ENCODE measurements around the gene NOP9. TPM values are rescaled to one million over a fixed set of nuclear protein-coding genes. Genes with fewer than 3 reads are reported as not detected.

Gene NOP9
- 10.9 and 11.0 TPM in 2 replicates for total RNA-seq

GRCh38 chr14:24299255-24300191, at the start of gene NOP9, which contains the start of gene DHRS1:
Gene NOP9, plus strand, starts transcription at chr14:24299850. Its CDS starts 105 bp downstream, at chr14:24299955.
Gene DHRS1, minus strand, starts transcription at chr14:24299780. Its CDS starts 674 bp downstream, at chr14:24299106.

GRCh38 chr14:24262821-24263733, 36.6 kb upstream of the NOP9 start, which contains the start of gene TGM1:
Gene TGM1, minus strand, starts transcription at chr14:24263177. Its CDS starts 825 bp downstream, at chr14:24262352.

GRCh38 chr14:24271134-24271833, 28.4 kb upstream of the NOP9 start, which contains the start of gene RABGGTA:
Gene RABGGTA, minus strand, starts transcription at chr14:24271597. Its CDS starts 482 bp downstream, at chr14:24271115.

GRCh38 chr14:24307575-24308341, 8.1 kb downstream of the NOP9 start, which contains the start of gene CIDEB:
Gene CIDEB, minus strand, starts transcription at chr14:24307977. Its CDS starts 119 bp downstream, at chr14:24307858.

GRCh38 chr14:24309538-24310264, 10.1 kb downstream of the NOP9 start, which contains the start of gene LTB4R2:
Gene LTB4R2, plus strand, starts transcription at chr14:24310140. Its CDS starts 525 bp downstream, at chr14:24310665.

GRCh38 chr14:24310646-24311604, 11.3 kb downstream of the NOP9 start, which contains the start of gene LTB4R:
Gene LTB4R, plus strand, starts transcription at chr14:24311502. Its CDS starts 4,150 bp downstream, at chr14:24315652.

GRCh38 chr14:24334431-24335291, 35.0 kb downstream of the NOP9 start, which contains the start of gene ADCY4:
Gene ADCY4, minus strand, starts transcription at chr14:24335071. Its CDS starts 419 bp downstream, at chr14:24334652.

GRCh38 chr14:24339284-24340151, 39.9 kb downstream of the NOP9 start, which contains the start of gene RIPK3:
Gene RIPK3, minus strand, starts transcription at chr14:24339991. Its CDS starts 165 bp downstream, at chr14:24339826.

Other genes with a start within 250 kb of the NOP9 start
- 0.23 TPM in 1 of 2 replicates, not detected in the other for gene CARMIL3, start 247.8 kb upstream of the NOP9 start, total RNA-seq
- not detected in 2 replicates for gene CPNE6, start 228.3 kb upstream of the NOP9 start, total RNA-seq
- 29.8 TPM in 2 replicates for gene PCK2, start 205.5 kb upstream of the NOP9 start, total RNA-seq
- gene DCAF11, start 185.1 kb upstream of the NOP9 start, total RNA-seq = 40.7 and 41.4 TPM in 2 replicates
- 0.12 and 3.7 TPM in 2 replicates for gene NRL, start 184.9 kb upstream of the NOP9 start, total RNA-seq
- gene FITM1, start 169.2 kb upstream of the NOP9 start, total RNA-seq = 0.09 TPM in 1 of 2 replicates, not detected in the other
- gene PSME1, start 163.7 kb upstream of the NOP9 start, total RNA-seq = 155 and 162 TPM in 2 replicates
- gene EMC9, start 158.3 kb upstream of the NOP9 start, total RNA-seq = 10.2 and 11.3 TPM in 2 replicates
- gene PSME2, start 153.2 kb upstream of the NOP9 start, total RNA-seq = 48.4 and 65.5 TPM in 2 replicates
- 44.8 and 49.7 TPM in 2 replicates for gene RNF31, start 152.4 kb upstream of the NOP9 start, total RNA-seq
- gene IRF9, start 138.6 kb upstream of the NOP9 start, total RNA-seq = 26.7 and 48.1 TPM in 2 replicates
- gene REC8, start 127.8 kb upstream of the NOP9 start, total RNA-seq = 15.1 and 18.4 TPM in 2 replicates
- 23.9 and 28.9 TPM in 2 replicates for gene IPO4, start 111.0 kb upstream of the NOP9 start, total RNA-seq
- gene TM9SF1, start 104.4 kb upstream of the NOP9 start, total RNA-seq = 54.7 and 58.8 TPM in 2 replicates
- not detected in 2 replicates for gene TSSK4, start 94.2 kb upstream of the NOP9 start, total RNA-seq
- gene CHMP4A, start 86.4 kb upstream of the NOP9 start, total RNA-seq = 30.9 and 31.7 TPM in 2 replicates
- 16.2 and 17.8 TPM in 2 replicates for gene MDP1, start 83.8 kb upstream of the NOP9 start, total RNA-seq
- gene NEDD8, start 67.5 kb upstream of the NOP9 start, total RNA-seq = 140 and 180 TPM in 2 replicates
- gene GMPR2, start 66.9 kb upstream of the NOP9 start, total RNA-seq = 30.3 and 55.7 TPM in 2 replicates
- gene TINF2, start 57.2 kb upstream of the NOP9 start, total RNA-seq = 48.6 and 58.6 TPM in 2 replicates
- gene TGM1, start 36.7 kb upstream of the NOP9 start, total RNA-seq = 1.0 and 7.9 TPM in 2 replicates
- gene RABGGTA, start 28.3 kb upstream of the NOP9 start, total RNA-seq = 23.0 and 27.1 TPM in 2 replicates
- gene DHRS1, start 70 bp upstream of the NOP9 start, total RNA-seq = 6.9 and 26.3 TPM in 2 replicates
- 1.0 and 1.2 TPM in 2 replicates for gene CIDEB, start 8.1 kb downstream of the NOP9 start, total RNA-seq
- gene LTB4R2, start 10.3 kb downstream of the NOP9 start, total RNA-seq = 1.5 and 6.7 TPM in 2 replicates
- 2.1 and 4.5 TPM in 2 replicates for gene LTB4R, start 11.7 kb downstream of the NOP9 start, total RNA-seq
- gene ADCY4, start 35.2 kb downstream of the NOP9 start, total RNA-seq = 0.26 and 2.1 TPM in 2 replicates
- gene RIPK3, start 40.1 kb downstream of the NOP9 start, total RNA-seq = 0.35 and 0.51 TPM in 2 replicates
- 59.5 and 83.0 TPM in 2 replicates for gene NFATC4, start 68.3 kb downstream of the NOP9 start, total RNA-seq
- 24.0 and 31.4 TPM in 2 replicates for gene NYNRIN, start 99.2 kb downstream of the NOP9 start, total RNA-seq
- 3.1 and 6.9 TPM in 2 replicates for gene CBLN3, start 129.8 kb downstream of the NOP9 start, total RNA-seq
- 35.0 and 37.8 TPM in 2 replicates for gene KHNYN, start 130.1 kb downstream of the NOP9 start, total RNA-seq
- gene SDR39U1, start 142.9 kb downstream of the NOP9 start, total RNA-seq = 14.7 and 15.6 TPM in 2 replicates
- not detected in 2 replicates for gene CMA1, start 208.4 kb downstream of the NOP9 start, total RNA-seq